GM19397 (cell line): ENCODE data around the gene EID1.
A peak's percentile ranks its signal among the peaks of the same experiment; 100 is the strongest.
"Not testable (repeated sequence)": the region's sequence is repeated elsewhere in the genome, so short reads cannot be mapped to it uniquely, and the experiment has no call there.

ENCODE experiments used
- ATAC-seq: cut with Tn5 transposase; IDR thresholded peaks from one replicate; pipeline ENCODE4 v1.9.1; 2021; ENCODE audit warnings: mild to moderate bottlenecking, moderate library complexity; ENCODE audit not compliant: unreplicated experiment

EID1 gene

GRCh38 chr15:48877630-48878595 lies at the start of gene EID1:
Gene EID1, plus strand, starts transcription at chr15:48878134. Its CDS starts 43 bp downstream, at chr15:48878177.
- ATAC-seq: peak; percentile 99

GRCh38 chr15:48828471-48828870 lies 49.5 kb upstream of the EID1 start:
- no peak for ATAC-seq

GRCh38 chr15:48828906-48829305 lies 49.0 kb upstream of the EID1 start:
- ATAC-seq: no peak

GRCh38 chr15:48832648-48833047 lies 45.3 kb upstream of the EID1 start:
- no peak for ATAC-seq

- no peak for ATAC-seq
Observed at GRCh38 chr15:48833526-48834239, 44.3 kb upstream of the EID1 start.

GRCh38 chr15:48834756-48835155 lies 43.2 kb upstream of the EID1 start:
- ATAC-seq: no peak

- ATAC-seq: no peak
Observed at GRCh38 chr15:48842501-48842900, 35.4 kb upstream of the EID1 start.

GRCh38 chr15:48845123-48845522 lies 32.8 kb upstream of the EID1 start:
- ATAC-seq: no peak

GRCh38 chr15:48850648-48851047 lies 27.3 kb upstream of the EID1 start:
- no peak for ATAC-seq

GRCh38 chr15:48851956-48852355 lies 26.0 kb upstream of the EID1 start:
- no peak for ATAC-seq

- ATAC-seq: not testable (repeated sequence)
Observed at GRCh38 chr15:48854434-48854833, 23.5 kb upstream of the EID1 start.

- ATAC-seq: no peak
Observed at GRCh38 chr15:48855501-48856440, 22.2 kb upstream of the EID1 start.

- ATAC-seq: no peak
Observed at GRCh38 chr15:48856942-48857341, 21.0 kb upstream of the EID1 start.

GRCh38 chr15:48858401-48858800 lies 19.5 kb upstream of the EID1 start:
- no peak for ATAC-seq

GRCh38 chr15:48859426-48859825 lies 18.5 kb upstream of the EID1 start:
- ATAC-seq: no peak

- peak; percentile 43 for ATAC-seq
Observed at GRCh38 chr15:48861813-48862431, 16.0 kb upstream of the EID1 start.

- ATAC-seq: no peak
Observed at GRCh38 chr15:48862705-48863104, 15.2 kb upstream of the EID1 start.

- ATAC-seq: no peak
Observed at GRCh38 chr15:48865370-48866079, 12.4 kb upstream of the EID1 start.

- no peak for ATAC-seq
Observed at GRCh38 chr15:48866141-48866563, 11.8 kb upstream of the EID1 start.

- no peak for ATAC-seq
Observed at GRCh38 chr15:48868023-48868422, 9.9 kb upstream of the EID1 start.
